ENCODE data around the gene EIF1B. TPM values are rescaled to one million over a fixed set of nuclear protein-coding genes. Genes with fewer than 3 reads are reported as not detected.

EIF1B gene
- total and polyA plus RNA-seq, 2 of the 13 experiments (the other 11 are each of a cell fraction or from before 2014, with no cell fraction given), result 12.7 to 29.1 TPM

GRCh38 chr3:40309925-40310695 lies 603 bp downstream of the EIF1B start (continued):
- TF ChIP-seq HOXA9 (CRISPR knock-in tag; IDR thresholded peaks at IDR 0.05; ENCODE audit: borderline replicate concordance), result no peak
- peak; percentile 45; the same call in 1 of the 2 replicates for TF ChIP-seq HNF4A (CRISPR knock-in tag; IDR thresholded peaks at IDR 0.05)
- TF ChIP-seq, protein P1, sequence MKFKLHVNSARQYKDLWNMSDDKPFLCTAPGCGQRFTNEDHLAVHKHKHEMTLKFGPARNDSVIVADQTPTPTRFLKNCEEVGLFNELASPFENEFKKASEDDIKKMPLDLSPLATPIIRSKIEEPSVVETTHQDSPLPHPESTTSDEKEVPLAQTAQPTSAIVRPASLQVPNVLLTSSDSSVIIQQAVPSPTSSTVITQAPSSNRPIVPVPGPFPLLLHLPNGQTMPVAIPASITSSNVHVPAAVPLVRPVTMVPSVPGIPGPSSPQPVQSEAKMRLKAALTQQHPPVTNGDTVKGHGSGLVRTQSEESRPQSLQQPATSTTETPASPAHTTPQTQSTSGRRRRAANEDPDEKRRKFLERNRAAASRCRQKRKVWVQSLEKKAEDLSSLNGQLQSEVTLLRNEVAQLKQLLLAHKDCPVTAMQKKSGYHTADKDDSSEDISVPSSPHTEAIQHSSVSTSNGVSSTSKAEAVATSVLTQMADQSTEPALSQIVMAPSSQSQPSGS (CRISPR knock-in tag; IDR thresholded peaks at IDR 0.05), result no peak
- no peak for TF ChIP-seq XRCC5 (optimal IDR thresholded peaks at IDR 0.05; ENCODE audit: low read length)
- no peak for TF ChIP-seq FIP1L1 (IDR thresholded peaks at IDR 0.05; ENCODE audit: borderline replicate concordance, insufficient read depth, low read depth, low read length)
- TF ChIP-seq, protein P2, sequence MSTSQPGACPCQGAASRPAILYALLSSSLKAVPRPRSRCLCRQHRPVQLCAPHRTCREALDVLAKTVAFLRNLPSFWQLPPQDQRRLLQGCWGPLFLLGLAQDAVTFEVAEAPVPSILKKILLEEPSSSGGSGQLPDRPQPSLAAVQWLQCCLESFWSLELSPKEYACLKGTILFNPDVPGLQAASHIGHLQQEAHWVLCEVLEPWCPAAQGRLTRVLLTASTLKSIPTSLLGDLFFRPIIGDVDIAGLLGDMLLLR (CRISPR knock-in tag; IDR thresholded peaks at IDR 0.05), result no peak
- TF ChIP-seq ZNF570 (CRISPR knock-in tag; IDR thresholded peaks at IDR 0.05; ENCODE audit: borderline replicate concordance), result no peak
- TF ChIP-seq, protein P3, sequence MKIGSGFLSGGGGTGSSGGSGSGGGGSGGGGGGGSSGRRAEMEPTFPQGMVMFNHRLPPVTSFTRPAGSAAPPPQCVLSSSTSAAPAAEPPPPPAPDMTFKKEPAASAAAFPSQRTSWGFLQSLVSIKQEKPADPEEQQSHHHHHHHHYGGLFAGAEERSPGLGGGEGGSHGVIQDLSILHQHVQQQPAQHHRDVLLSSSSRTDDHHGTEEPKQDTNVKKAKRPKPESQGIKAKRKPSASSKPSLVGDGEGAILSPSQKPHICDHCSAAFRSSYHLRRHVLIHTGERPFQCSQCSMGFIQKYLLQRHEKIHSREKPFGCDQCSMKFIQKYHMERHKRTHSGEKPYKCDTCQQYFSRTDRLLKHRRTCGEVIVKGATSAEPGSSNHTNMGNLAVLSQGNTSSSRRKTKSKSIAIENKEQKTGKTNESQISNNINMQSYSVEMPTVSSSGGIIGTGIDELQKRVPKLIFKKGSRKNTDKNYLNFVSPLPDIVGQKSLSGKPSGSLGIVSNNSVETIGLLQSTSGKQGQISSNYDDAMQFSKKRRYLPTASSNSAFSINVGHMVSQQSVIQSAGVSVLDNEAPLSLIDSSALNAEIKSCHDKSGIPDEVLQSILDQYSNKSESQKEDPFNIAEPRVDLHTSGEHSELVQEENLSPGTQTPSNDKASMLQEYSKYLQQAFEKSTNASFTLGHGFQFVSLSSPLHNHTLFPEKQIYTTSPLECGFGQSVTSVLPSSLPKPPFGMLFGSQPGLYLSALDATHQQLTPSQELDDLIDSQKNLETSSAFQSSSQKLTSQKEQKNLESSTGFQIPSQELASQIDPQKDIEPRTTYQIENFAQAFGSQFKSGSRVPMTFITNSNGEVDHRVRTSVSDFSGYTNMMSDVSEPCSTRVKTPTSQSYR (CRISPR knock-in tag; IDR thresholded peaks at IDR 0.05; ENCODE audit: borderline replicate concordance), result no peak
- no peak for TF ChIP-seq ARID2 (CRISPR knock-in tag; IDR thresholded peaks at IDR 0.05; ENCODE audit: borderline replicate concordance)
- TF ChIP-seq ZNF644 (CRISPR knock-in tag; IDR thresholded peaks at IDR 0.05; ENCODE audit: low read depth), result no peak
- no peak for TF ChIP-seq ZNF776 (CRISPR knock-in tag; IDR thresholded peaks at IDR 0.05)
- TF ChIP-seq, protein P4, sequence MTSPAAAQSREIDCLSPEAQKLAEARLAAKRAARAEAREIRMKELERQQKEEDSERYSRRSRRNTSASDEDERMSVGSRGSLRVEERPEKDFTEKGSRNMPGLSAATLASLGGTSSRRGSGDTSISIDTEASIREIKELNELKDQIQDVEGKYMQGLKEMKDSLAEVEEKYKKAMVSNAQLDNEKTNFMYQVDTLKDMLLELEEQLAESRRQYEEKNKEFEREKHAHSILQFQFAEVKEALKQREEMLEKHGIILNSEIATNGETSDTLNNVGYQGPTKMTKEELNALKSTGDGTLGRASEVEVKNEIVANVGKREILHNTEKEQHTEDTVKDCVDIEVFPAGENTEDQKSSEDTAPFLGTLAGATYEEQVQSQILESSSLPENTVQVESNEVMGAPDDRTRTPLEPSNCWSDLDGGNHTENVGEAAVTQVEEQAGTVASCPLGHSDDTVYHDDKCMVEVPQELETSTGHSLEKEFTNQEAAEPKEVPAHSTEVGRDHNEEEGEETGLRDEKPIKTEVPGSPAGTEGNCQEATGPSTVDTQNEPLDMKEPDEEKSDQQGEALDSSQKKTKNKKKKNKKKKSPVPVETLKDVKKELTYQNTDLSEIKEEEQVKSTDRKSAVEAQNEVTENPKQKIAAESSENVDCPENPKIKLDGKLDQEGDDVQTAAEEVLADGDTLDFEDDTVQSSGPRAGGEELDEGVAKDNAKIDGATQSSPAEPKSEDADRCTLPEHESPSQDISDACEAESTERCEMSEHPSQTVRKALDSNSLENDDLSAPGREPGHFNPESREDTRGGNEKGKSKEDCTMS (CRISPR knock-in tag; conservative IDR thresholded peaks at IDR 0.05), result no peak
- TF ChIP-seq, protein P5, sequence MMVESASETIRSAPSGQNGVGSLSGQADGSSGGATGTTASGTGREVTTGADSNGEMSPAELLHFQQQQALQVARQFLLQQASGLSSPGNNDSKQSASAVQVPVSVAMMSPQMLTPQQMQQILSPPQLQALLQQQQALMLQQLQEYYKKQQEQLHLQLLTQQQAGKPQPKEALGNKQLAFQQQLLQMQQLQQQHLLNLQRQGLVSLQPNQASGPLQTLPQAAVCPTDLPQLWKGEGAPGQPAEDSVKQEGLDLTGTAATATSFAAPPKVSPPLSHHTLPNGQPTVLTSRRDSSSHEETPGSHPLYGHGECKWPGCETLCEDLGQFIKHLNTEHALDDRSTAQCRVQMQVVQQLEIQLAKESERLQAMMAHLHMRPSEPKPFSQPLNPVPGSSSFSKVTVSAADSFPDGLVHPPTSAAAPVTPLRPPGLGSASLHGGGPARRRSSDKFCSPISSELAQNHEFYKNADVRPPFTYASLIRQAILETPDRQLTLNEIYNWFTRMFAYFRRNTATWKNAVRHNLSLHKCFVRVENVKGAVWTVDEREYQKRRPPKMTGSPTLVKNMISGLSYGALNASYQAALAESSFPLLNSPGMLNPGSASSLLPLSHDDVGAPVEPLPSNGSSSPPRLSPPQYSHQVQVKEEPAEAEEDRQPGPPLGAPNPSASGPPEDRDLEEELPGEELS (CRISPR knock-in tag; IDR thresholded peaks at IDR 0.05), result no peak
- TF ChIP-seq NFYC (CRISPR knock-in tag; IDR thresholded peaks at IDR 0.05), result no peak
- TF ChIP-seq TCF12 (IDR thresholded peaks at IDR 0.05), result no peak
- no peak for TF ChIP-seq TCF12 (CRISPR knock-in tag; IDR thresholded peaks at IDR 0.05)
- no peak for TF ChIP-seq ZNF446 (CRISPR knock-in tag; IDR thresholded peaks at IDR 0.05)
- TF ChIP-seq ZNF616 (CRISPR knock-in tag; IDR thresholded peaks at IDR 0.05; ENCODE audit: low read depth), result peak; percentile 10; the same call in 1 of the 2 replicates

Measured in HepG2 (cell line).